Smooth muscle cell (in vitro differentiated cells): ENCODE measurements around the gene AGMO. TPM values are rescaled to one million over a fixed set of nuclear protein-coding genes. Genes with fewer than 3 reads are reported as not detected.

Experiments
- DNase-seq: peaks from one replicate; lab custom pipeline; 2025; ENCODE audit not compliant: unreplicated experiment; lab: John Stamatoyannopoulos, UW
- H2AFZ ChIP-seq: fragments of 200-600 bp; sonication (generic); 2 replicates; pipeline ENCODE4 v1.6.0; 2016; ENCODE audit warnings: antibody characterized with exemption, low read depth, mild to moderate bottlenecking
- H3F3A ChIP-seq: fragments of 200-600 bp; sonication (generic); 2 replicates; pipeline ENCODE4 v1.6.0; 2017; ENCODE audit warnings: antibody characterized with exemption, low read depth
- H3K27ac ChIP-seq: fragments of 200-600 bp; sonication (generic); 2 replicates; pipeline ENCODE4 v1.5.1; 2016; ENCODE audit warnings: low read depth, mild to moderate bottlenecking
- H3K27me3 ChIP-seq: fragments of 200-600 bp; sonication (generic); 2 replicates; pipeline ENCODE4 v1.6.1; 2016; ENCODE audit warnings: low read depth, mild to moderate bottlenecking
- H3K36me3 ChIP-seq: fragments of 200-600 bp; sonication (generic); 2 replicates; pipeline ENCODE4 v1.5.1; 2016; ENCODE audit warnings: low read depth
- H3K4me1 ChIP-seq: fragments of 200-600 bp; sonication (generic); 2 replicates; pipeline ENCODE4 v1.5.1; 2016; ENCODE audit warnings: low read depth
- H3K4me2 ChIP-seq: fragments of 200-600 bp; sonication (generic); 2 replicates; pipeline ENCODE4 v1.6.0; 2016; ENCODE audit warnings: mild to moderate bottlenecking
- H3K4me3 ChIP-seq: fragments of 200-600 bp; sonication (generic); 2 replicates; pipeline ENCODE4 v1.5.1; 2016; ENCODE audit warnings: mild to moderate bottlenecking
- H3K79me2 ChIP-seq: fragments of 200-600 bp; sonication (generic); 2 replicates; pipeline ENCODE4 v1.6.0; 2016; ENCODE audit warnings: low read depth, mild to moderate bottlenecking
- H3K9ac ChIP-seq: fragments of 200-600 bp; sonication (generic); 2 replicates; pipeline ENCODE4 v1.6.0; 2016; ENCODE audit warnings: low read depth
- H3K9me3 ChIP-seq: fragments of 200-600 bp; sonication (generic); replicated peaks from 2 replicates; pipeline ENCODE4 v1.5.1; 2016; ENCODE audit warnings: low read depth
- H4K20me1 ChIP-seq: fragments of 200-600 bp; sonication (generic); 2 replicates; pipeline ENCODE4 v1.6.0; 2016; ENCODE audit warnings: low read depth
- CTCF ChIP-seq: fragments of 200-600 bp; sonication (generic); IDR thresholded peaks from 2 replicates; pipeline ENCODE4 v1.5.1; 2017; ENCODE audit warnings: borderline replicate concordance, mild to moderate bottlenecking, antibody characterized with exemption; ENCODE audit not compliant: insufficient read depth, poor library complexity, severe bottlenecking
- WGBS: methylation state at CpG from one replicate; pipeline ENCODE4 v1.1.7; 2016; ENCODE audit warnings: low lambda C conversion rate; 5-methylcytosine and 5-hydroxymethylcytosine counted together
- polyA plus RNA-seq: library from polyadenylated mRNA; unstranded; fragments of >200 nt; fragmentation: Nextera tagmentation; extraction: Ambion mirVana; gene quantifications from 2 replicates; pipeline ENCODE4 v1.2.1, GENCODE V29; 2016
- total RNA-seq: library from RNA; depleted of rRNA; stranded (reverse); fragments of >200 nt; gene quantifications from 2 replicates; pipeline ENCODE4 v1.2.3, GENCODE V29; 2014

AGMO gene
- total and polyA plus RNA-seq, 2 experiments from 2014 or later, result 0.27 to 0.50 TPM

GRCh38 chr7:15476531-15476918 lies 85.3 kb downstream of the AGMO start:
- H3K4me3 ChIP-seq, result no peak overlapping the region
- H3K27me3 ChIP-seq, result no peaks in the 10 kb centered on the region
- no peak for TF ChIP-seq CTCF
- H3K36me3 ChIP-seq, result no peaks in the 10 kb centered on the region
- no peak overlapping the region for H3K4me2 ChIP-seq
- no peaks in the 10 kb centered on the region for H3K4me1 ChIP-seq
- H4K20me1 ChIP-seq, result no peaks in the 10 kb centered on the region
- H3F3A ChIP-seq, result no peaks in the 10 kb centered on the region
- no peak overlapping the region for H2AFZ ChIP-seq
- no peak for DNase-seq
- no peaks in the 10 kb centered on the region for H3K9me3 ChIP-seq
- H3K79me2 ChIP-seq, result no peaks in the 10 kb centered on the region
- no peak overlapping the region for H3K27ac ChIP-seq
- 90% methylated on average over 3 of the region's 3 CpGs for WGBS
- no peak overlapping the region for H3K9ac ChIP-seq

GRCh38 chr7:15475808-15476530 lies 85.8 kb downstream of the AGMO start:
- DNase-seq, result no peak
- Histone ChIP-seq H4K20me1 (no peaks in the 10 kb centered on the region), H2AFZ (no peak overlapping the region), H3K27ac (no peak overlapping the region), H3K27me3 (no peaks in the 10 kb centered on the region), H3F3A (no peaks in the 10 kb centered on the region), H3K79me2 (no peaks in the 10 kb centered on the region), H3K4me1 (no peaks in the 10 kb centered on the region), H3K36me3 (no peaks in the 10 kb centered on the region), H3K9ac (no peak overlapping the region), H3K9me3 (no peaks in the 10 kb centered on the region), H3K4me2 (no peak overlapping the region), H3K4me3 (no peak overlapping the region)
- TF ChIP-seq CTCF, result no peak
- 89% methylated on average over 7 of the region's 7 CpGs for WGBS

- TF ChIP-seq CTCF, result no peak
- Histone ChIP-seq H3K27me3 (no peaks in the 10 kb centered on the region), H3K79me2 (no peaks in the 10 kb centered on the region), H3F3A (no peaks in the 10 kb centered on the region), H3K4me1 (no peaks in the 10 kb centered on the region), H3K9ac (no peak overlapping the region), H4K20me1 (no peaks in the 10 kb centered on the region), H3K36me3 (no peaks in the 10 kb centered on the region), H3K4me3 (no peak overlapping the region), H2AFZ (no peak overlapping the region), H3K9me3 (no peaks in the 10 kb centered on the region), H3K27ac (no peak overlapping the region), H3K4me2 (no peak overlapping the region)
- DNase-seq, result no peak
These were observed 90.2 kb downstream of the AGMO start for GRCh38 chr7:15471669-15471950.
